OCI-LY7 (cell line): ENCODE measurements around the gene PANK4. TPM values are rescaled to one million over a fixed set of nuclear protein-coding genes. Genes with fewer than 3 reads are reported as not detected.

Experiments
- BruUV-seq: library from RNA; stranded (reverse); fragments of 400-500 nt; replicated peaks from 2 replicates; lab custom pipeline; 2021; lab: Mats Ljungman, UMichigan
- CTCF ChIA-PET: fragments of 300-600 bp; sonication (Branson Sonifier 250); formaldehyde crosslinking; loops from one replicate; lab custom pipeline; 2022; ENCODE audit warnings: antibody characterized with exemption; ENCODE audit not compliant: unreplicated experiment; lab: Charles Lee
- POLR2A ChIA-PET: fragments of 300-600 bp; sonication (Branson Sonifier 250); formaldehyde crosslinking; loops from one replicate; lab custom pipeline; 2022; ENCODE audit warnings: antibody characterized with exemption; lab: Charles Lee
- DNase-seq: peaks from one replicate; pipeline ENCODE4 v3.0.0-alpha.2; 2015; ENCODE audit warnings: low spot score
- H2AFZ ChIP-seq: fragments of 200-600 bp; sonication (generic), shearing (Covaris generic); 2 replicates; pipeline ENCODE4 v1.6.1; 2014; ENCODE audit warnings: mild to moderate bottlenecking, antibody characterized with exemption, low read length, moderate library complexity
- H3K27ac ChIP-seq: fragments of 200-600 bp; sonication (generic); 2 replicates; pipeline ENCODE4 v1.5.1; 2014; ENCODE audit warnings: mixed run types, low read depth, mild to moderate bottlenecking, moderate library complexity, low read length, inconsistent platforms; ENCODE audit not compliant: poor library complexity, severe bottlenecking
- H3K36me3 ChIP-seq: fragments of 200-600 bp; sonication (generic); 2 replicates; pipeline ENCODE4 v1.6.1; 2014; ENCODE audit warnings: mild to moderate bottlenecking, antibody characterized with exemption, low read length, moderate library complexity, mixed read lengths; ENCODE audit not compliant: insufficient read depth
- H3K4me1 ChIP-seq: fragments of 200-600 bp; sonication (generic); 2 replicates; pipeline ENCODE4 v1.5.1; 2014; ENCODE audit warnings: mild to moderate bottlenecking, low read length; ENCODE audit not compliant: insufficient read depth, poor library complexity, severe bottlenecking
- H3K4me2 ChIP-seq: fragments of 200-600 bp; sonication (generic); 2 replicates; pipeline ENCODE4 v1.6.1; 2014; ENCODE audit warnings: mild to moderate bottlenecking, low read length
- H3K4me3 ChIP-seq: fragments of 200-600 bp; sonication (generic); 2 replicates; pipeline ENCODE4 v1.5.1; 2014; ENCODE audit warnings: mild to moderate bottlenecking, low read depth, low read length; ENCODE audit not compliant: poor library complexity, severe bottlenecking
- H3K79me2 ChIP-seq: fragments of 200-600 bp; sonication (generic); 2 replicates; pipeline ENCODE4 v1.6.1; 2016; ENCODE audit warnings: low read depth, mild to moderate bottlenecking, low read length, moderate library complexity, mixed read lengths; ENCODE audit not compliant: insufficient read depth
- H3K9me2 ChIP-seq: fragments of 200-600 bp; sonication (generic); 2 replicates; pipeline ENCODE4 v1.6.1; 2016; ENCODE audit warnings: mild to moderate bottlenecking, low read length, mixed read lengths; ENCODE audit not compliant: insufficient read depth
- H3K9me3 ChIP-seq: fragments of 200-600 bp; sonication (generic); 2 replicates; pipeline ENCODE4 v1.6.1; 2014; ENCODE audit warnings: mild to moderate bottlenecking, mixed run types, low read length, mixed read lengths
- H4K20me1 ChIP-seq: fragments of 200-600 bp; sonication (generic); 2 replicates; pipeline ENCODE4 v1.6.1; 2014; ENCODE audit warnings: mild to moderate bottlenecking, antibody characterized with exemption, low read length, moderate library complexity, mixed read lengths; ENCODE audit not compliant: insufficient read depth
- CTCF ChIP-seq: fragments of 200-600 bp; sonication (generic); conservative IDR thresholded peaks from 2 replicates; pipeline ENCODE4 v1.5.1; 2014; ENCODE audit warnings: mild to moderate bottlenecking, antibody characterized with exemption, low read length, moderate library complexity, mixed read lengths
- EZH2phosphoT487 ChIP-seq: fragments of 200-600 bp; sonication (generic); IDR thresholded peaks from 2 replicates; pipeline ENCODE4 v1.6.1; 2018; ENCODE audit warnings: low read depth, borderline replicate concordance, mild to moderate bottlenecking, mixed run types, antibody characterized with exemption, low read length, moderate library complexity, mixed read lengths
- intact Hi-C: fragments of 100-400 bp; cut with micrococcal nuclease; formaldehyde crosslinking; loops from one replicate; pipeline ENCODE4 v1.10.0; 2022; ENCODE audit not compliant: unreplicated experiment
- total RNA-seq, 2 experiments: library from RNA; depleted of rRNA in 1 of 2; stranded (reverse); fragments of >200 nt in 1 of 2; shearing (Covaris generic) in 1 of 2; gene quantifications; 2 replicates each; pipeline ENCODE4 v1.2.3, GENCODE V29; 2014 to 2022

Gene PANK4
- total RNA-seq, 2 experiments from 2014 or later: 49.1 to 55.9 TPM

DNA sequence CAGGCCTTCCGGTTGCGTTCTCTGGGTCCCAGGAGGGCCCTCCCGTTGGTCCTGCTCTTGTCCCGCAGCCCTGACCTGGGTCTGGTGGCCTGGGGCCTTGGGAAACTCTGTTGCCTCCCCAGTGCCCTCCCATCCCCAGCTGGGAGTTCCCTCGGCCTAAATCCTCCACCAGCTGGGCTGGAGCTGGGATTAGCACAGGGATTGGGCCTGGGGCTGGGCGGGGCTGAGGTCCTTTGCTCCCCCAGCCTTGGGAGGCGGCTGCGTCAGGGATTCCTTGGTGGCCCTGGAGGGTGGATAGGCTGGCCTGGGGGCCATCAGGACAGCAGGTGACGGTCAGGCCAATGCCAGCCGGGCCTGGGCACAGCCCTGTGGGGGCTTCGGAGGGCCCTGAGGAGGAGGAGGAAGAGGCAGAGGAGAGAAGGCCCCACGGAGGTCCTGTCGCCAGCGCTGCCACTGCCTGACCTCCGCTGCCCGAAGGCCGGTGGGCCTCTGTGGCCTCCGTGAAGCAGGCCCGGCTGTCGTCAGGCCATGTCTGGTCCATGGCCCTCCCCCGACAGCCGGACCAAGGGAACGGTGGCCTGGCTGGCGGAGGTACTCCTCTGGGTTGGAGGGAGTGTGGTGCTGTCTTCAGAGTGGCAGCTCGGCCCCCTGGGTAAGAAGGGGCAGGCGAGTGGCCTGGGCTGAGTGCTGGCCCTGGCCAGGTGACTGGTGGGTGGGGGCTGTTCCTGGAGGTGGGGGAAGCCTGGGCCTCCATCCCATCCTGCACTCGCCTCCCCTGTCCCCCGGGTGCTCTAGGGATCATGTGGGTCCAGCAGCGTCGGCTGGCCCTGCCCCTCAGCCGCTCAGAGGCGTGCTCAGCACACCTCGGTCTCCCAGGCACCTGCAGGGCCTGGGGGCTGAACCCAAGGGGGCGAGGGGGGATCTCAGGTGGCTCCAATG, 50.1 kb downstream of the PANK4 start, which contains the start of gene PLCH2:
Gene PLCH2, plus strand, starts transcription at position 229 of the 939 bp plus-strand sequence. Its CDS starts 300 bp downstream, at position 529.
- DNase-seq: no peak

GRCh38 chr1:2475571-2475970, 50.8 kb downstream of the PANK4 start:
- H3K27ac ChIP-seq: no peak overlapping the region
- H3K36me3 ChIP-seq: no peaks in the 10 kb centered on the region
- intact Hi-C loops: no loop called here
- TF ChIP-seq CTCF (no peak), EZH2phosphoT487 (no peak)
- DNase-seq: no peak
- no peak overlapping the region for H3K4me2 ChIP-seq
- CTCF ChIA-PET: no interaction called here
- BruUV-seq: no TSS peak
- no peaks in the 10 kb centered on the region for H3K9me2 ChIP-seq
- H3K9me3 ChIP-seq: no peaks in the 10 kb centered on the region
- no peak overlapping the region for H3K4me3 ChIP-seq
- no peaks in the 10 kb centered on the region; the same call in 1 of the 2 replicates for H4K20me1 ChIP-seq
- no peak overlapping the region for H2AFZ ChIP-seq
- H3K4me1 ChIP-seq: no peaks in the 10 kb centered on the region
- POLR2A ChIA-PET: no interaction called here
- no peaks in the 10 kb centered on the region for H3K79me2 ChIP-seq

More for the DNA sequence above, 50.1 kb downstream of the PANK4 start, which contains the start of gene PLCH2:
- Histone ChIP-seq H3K4me2 (no peak within 1 kb of the TSS), H4K20me1 (no peaks in the 10 kb centered on the region; the same call in 1 of the 2 replicates), H3K4me1 (no peaks in the 10 kb centered on the region), H3K79me2 (no peaks in the 10 kb centered on the region), H3K36me3 (no peaks in the 10 kb centered on the region), H3K9me3 (no peaks in the 10 kb centered on the region), H3K27ac (no peak within 1 kb of the TSS), H2AFZ (no peak within 1 kb of the TSS), H3K9me2 (no peaks in the 10 kb centered on the region), H3K4me3 (no peak within 1 kb of the TSS)
- ChIA-PET POLR2A (no interaction called here), CTCF (no interaction called here)
- intact Hi-C loops: no loop called here
- no TSS peak for BruUV-seq
- TF ChIP-seq EZH2phosphoT487 (no peak), CTCF (no peak)
